HepG2 (cell line): ENCODE data around the gene CLASRP.
A peak's percentile ranks its signal among the peaks of the same experiment; 100 is the strongest.

Source experiments
- FOXK1 ChIP-seq: sonication (generic); formaldehyde crosslinking; IDR thresholded peaks from 2 replicates; pipeline ENCODE4 v1.4.0; 2020; ENCODE audit warnings: low read depth, missing genetic modification reagents, borderline replicate concordance
- HDAC1 ChIP-seq: sonication (generic); formaldehyde crosslinking; IDR thresholded peaks from 2 replicates; pipeline ENCODE4 v1.5.1; 2020; ENCODE audit warnings: mild to moderate bottlenecking, missing genetic modification reagents
- KAT7 ChIP-seq: IDR thresholded peaks from 2 replicates; pipeline ENCODE4 v1.6.1; 2018; ENCODE audit warnings: borderline replicate concordance, missing compliant biosample characterization
- MAFK ChIP-seq, 2 experiments: IDR thresholded peaks in 1 of 2; conservative IDR thresholded peaks in 1 of 2; 2 replicates each; pipeline ENCODE4 v1.6.1; 2011; ENCODE audit warnings: improper control_type of control experiment in 2 of 2, low read length in 2 of 2
- POLR2G ChIP-seq: fragments of 200-400 bp; formaldehyde crosslinking; IDR thresholded peaks from 2 replicates; pipeline ENCODE4 v1.6.1; 2018; ENCODE audit warnings: mild to moderate bottlenecking, low read depth, low read length, moderate library complexity
- ZNF24 ChIP-seq: fragments of 450-650 bp; IDR thresholded peaks from 2 replicates; pipeline ENCODE4 v1.6.1; 2017; ENCODE audit warnings: antibody characterized with exemption, mild to moderate bottlenecking
- ZNF724P ChIP-seq: sonication (generic); formaldehyde crosslinking; IDR thresholded peaks from 2 replicates; pipeline ENCODE4 v1.8.0; 2022; ENCODE audit warnings: missing genetic modification reagents, borderline replicate concordance
- TF ChIP-seq, protein P1 (sequence below): sonication (generic); formaldehyde crosslinking; IDR thresholded peaks from 2 replicates; pipeline ENCODE4 v1.4.0; 2020; ENCODE audit warnings: missing genetic modification reagents

DNA sequence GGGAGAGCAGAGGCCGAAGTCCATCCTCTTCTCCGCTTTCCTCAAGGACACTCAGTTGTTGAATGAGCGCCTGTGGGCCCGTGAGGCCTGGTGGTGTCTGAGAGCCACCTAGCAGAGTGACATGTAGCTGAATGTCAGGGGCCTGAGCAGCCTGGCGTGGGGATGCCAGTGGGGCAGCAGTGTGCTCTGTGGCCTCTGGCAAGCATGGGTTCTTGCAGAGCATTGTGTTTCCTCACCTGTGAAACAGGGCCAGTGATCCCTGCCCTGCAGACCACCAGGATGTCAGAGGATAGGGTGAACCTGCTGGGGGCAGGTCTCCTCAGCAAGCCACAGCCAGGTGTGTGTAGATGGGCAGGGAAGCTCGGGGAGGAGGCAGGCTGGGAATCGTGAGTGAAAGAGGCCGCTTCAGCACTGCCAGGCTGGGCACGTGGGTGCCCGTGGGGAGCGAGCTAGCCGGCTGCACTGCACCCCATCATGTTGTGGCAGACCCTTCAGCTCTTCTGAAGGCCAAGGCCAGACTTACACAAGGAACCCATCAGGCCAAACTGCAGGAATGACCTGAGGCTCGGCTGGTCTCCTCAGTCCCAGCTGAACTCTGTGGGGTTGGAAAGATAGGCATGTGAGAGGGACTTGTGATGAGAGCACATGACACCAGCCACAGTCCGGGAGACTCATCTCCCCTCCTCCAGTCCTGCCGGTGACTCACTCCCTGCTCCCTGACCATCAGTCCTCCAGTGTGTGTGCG is 59.1 kb downstream of the CLASRP start:
- no peak for TF ChIP-seq ZNF24
- peak; percentile 62 for TF ChIP-seq HDAC1
- TF ChIP-seq FOXK1 (CRISPR knock-in tag): no peak
- no peak for TF ChIP-seq MAFK (conservative IDR thresholded peaks at IDR 0.05 in 1 of 2, IDR thresholded peaks at IDR 0.05 in 1 of 2; ENCODE audit: low read length in 2 of 2)
- TF ChIP-seq, protein P1, sequence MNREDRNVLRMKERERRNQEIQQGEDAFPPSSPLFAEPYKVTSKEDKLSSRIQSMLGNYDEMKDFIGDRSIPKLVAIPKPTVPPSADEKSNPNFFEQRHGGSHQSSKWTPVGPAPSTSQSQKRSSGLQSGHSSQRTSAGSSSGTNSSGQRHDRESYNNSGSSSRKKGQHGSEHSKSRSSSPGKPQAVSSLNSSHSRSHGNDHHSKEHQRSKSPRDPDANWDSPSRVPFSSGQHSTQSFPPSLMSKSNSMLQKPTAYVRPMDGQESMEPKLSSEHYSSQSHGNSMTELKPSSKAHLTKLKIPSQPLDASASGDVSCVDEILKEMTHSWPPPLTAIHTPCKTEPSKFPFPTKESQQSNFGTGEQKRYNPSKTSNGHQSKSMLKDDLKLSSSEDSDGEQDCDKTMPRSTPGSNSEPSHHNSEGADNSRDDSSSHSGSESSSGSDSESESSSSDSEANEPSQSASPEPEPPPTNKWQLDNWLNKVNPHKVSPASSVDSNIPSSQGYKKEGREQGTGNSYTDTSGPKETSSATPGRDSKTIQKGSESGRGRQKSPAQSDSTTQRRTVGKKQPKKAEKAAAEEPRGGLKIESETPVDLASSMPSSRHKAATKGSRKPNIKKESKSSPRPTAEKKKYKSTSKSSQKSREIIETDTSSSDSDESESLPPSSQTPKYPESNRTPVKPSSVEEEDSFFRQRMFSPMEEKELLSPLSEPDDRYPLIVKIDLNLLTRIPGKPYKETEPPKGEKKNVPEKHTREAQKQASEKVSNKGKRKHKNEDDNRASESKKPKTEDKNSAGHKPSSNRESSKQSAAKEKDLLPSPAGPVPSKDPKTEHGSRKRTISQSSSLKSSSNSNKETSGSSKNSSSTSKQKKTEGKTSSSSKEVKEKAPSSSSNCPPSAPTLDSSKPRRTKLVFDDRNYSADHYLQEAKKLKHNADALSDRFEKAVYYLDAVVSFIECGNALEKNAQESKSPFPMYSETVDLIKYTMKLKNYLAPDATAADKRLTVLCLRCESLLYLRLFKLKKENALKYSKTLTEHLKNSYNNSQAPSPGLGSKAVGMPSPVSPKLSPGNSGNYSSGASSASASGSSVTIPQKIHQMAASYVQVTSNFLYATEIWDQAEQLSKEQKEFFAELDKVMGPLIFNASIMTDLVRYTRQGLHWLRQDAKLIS (CRISPR knock-in tag): no peak
- no peak; the same call in 1 of the 2 replicates for TF ChIP-seq KAT7
- 0 out of 2 replicates have a peak, but pooled peaks have one; percentile 20 for TF ChIP-seq ZNF724P (CRISPR knock-in tag)
- peak; percentile 58 for TF ChIP-seq POLR2G
